ENCODE data around the gene GALNT2.

The GALNT2 gene

GRCh38 chr1:230072296-230072695 is 5.3 kb downstream of the GALNT2 start:
- no peak for DNase-seq (ENCODE audit: low read depth)

GRCh38 chr1:230072866-230073265 is 5.8 kb downstream of the GALNT2 start:
- DNase-seq (ENCODE audit: low read depth) = no peak

GRCh38 chr1:230073371-230074035 is 6.5 kb downstream of the GALNT2 start:
- peak; percentile 35 for DNase-seq (ENCODE audit: low read depth)

GRCh38 chr1:230074270-230074669 is 7.2 kb downstream of the GALNT2 start:
- DNase-seq (ENCODE audit: low read depth) = no peak

- no peak for DNase-seq (ENCODE audit: low read depth)
Measured at GRCh38 chr1:230074762-230075161, 7.7 kb downstream of the GALNT2 start.

- no peak for DNase-seq (ENCODE audit: low read depth)
Measured at GRCh38 chr1:230076121-230076520, 9.1 kb downstream of the GALNT2 start.

GRCh38 chr1:230077011-230077410 is 10.0 kb downstream of the GALNT2 start:
- DNase-seq (ENCODE audit: low read depth) = no peak

- no peak for DNase-seq (ENCODE audit: low read depth)
Measured at GRCh38 chr1:230077436-230078213, 10.6 kb downstream of the GALNT2 start.

- no peak for DNase-seq (ENCODE audit: low read depth)
Measured at GRCh38 chr1:230079199-230080024, 12.4 kb downstream of the GALNT2 start.

GRCh38 chr1:230080822-230081221 is 13.8 kb downstream of the GALNT2 start:
- DNase-seq (ENCODE audit: low read depth) = no peak

- no peak for DNase-seq (ENCODE audit: low read depth)
Measured at GRCh38 chr1:230081751-230082150, 14.7 kb downstream of the GALNT2 start.

- DNase-seq (ENCODE audit: low read depth) = no peak
Measured at GRCh38 chr1:230082211-230082610, 15.2 kb downstream of the GALNT2 start.

- no peak for DNase-seq (ENCODE audit: low read depth)
Measured at GRCh38 chr1:230083053-230083452, 16.0 kb downstream of the GALNT2 start.

GRCh38 chr1:230083746-230084407 is 16.8 kb downstream of the GALNT2 start:
- no peak for DNase-seq (ENCODE audit: low read depth)

- DNase-seq (ENCODE audit: low read depth) = peak; percentile 91
Measured at GRCh38 chr1:230084408-230085177, 17.6 kb downstream of the GALNT2 start.

- no peak for DNase-seq (ENCODE audit: low read depth)
Measured at GRCh38 chr1:230085178-230085515, 18.1 kb downstream of the GALNT2 start.

GRCh38 chr1:230086151-230086550 is 19.1 kb downstream of the GALNT2 start:
- DNase-seq (ENCODE audit: low read depth) = no peak

- DNase-seq (ENCODE audit: low read depth) = no peak
Measured at GRCh38 chr1:230087028-230087716, 20.1 kb downstream of the GALNT2 start.

GRCh38 chr1:230087717-230088105 is 20.7 kb downstream of the GALNT2 start:
- no peak for DNase-seq (ENCODE audit: low read depth)

- DNase-seq (ENCODE audit: low read depth) = no peak
Measured at GRCh38 chr1:230090194-230090711, 23.2 kb downstream of the GALNT2 start.
